GM18868 (cell line): ENCODE results near the gene SLC35A3.

Source experiments
- ATAC-seq: cut with Tn5 transposase; IDR thresholded peaks from one replicate; pipeline ENCODE4 v1.9.1; 2021; ENCODE audit warnings: mild to moderate bottlenecking, moderate library complexity; ENCODE audit not compliant: unreplicated experiment

SLC35A3 gene

GRCh38 chr1:100074604-100075395 lies 105.0 kb downstream of the SLC35A3 start:
- no peak for ATAC-seq

GRCh38 chr1:100075773-100076172 lies 106.0 kb downstream of the SLC35A3 start:
- peak; percentile 58 for ATAC-seq

GRCh38 chr1:100076319-100076718 lies 106.5 kb downstream of the SLC35A3 start:
- peak; percentile 7 for ATAC-seq

- peak; percentile 78 for ATAC-seq
Observed at GRCh38 chr1:100076744-100077143, 106.9 kb downstream of the SLC35A3 start.

- ATAC-seq, result peak; percentile 53
Observed at GRCh38 chr1:100077531-100077930, 107.7 kb downstream of the SLC35A3 start.

- no peak for ATAC-seq
Observed at GRCh38 chr1:100080331-100080730, 110.5 kb downstream of the SLC35A3 start.
